ENCODE measurements around the gene TPO. TPM values are rescaled to one million over a fixed set of nuclear protein-coding genes. Genes with fewer than 3 reads are reported as not detected.

Gene TPO
- total RNA-seq, 1 experiment from 2014 or later: not detected

DNA sequence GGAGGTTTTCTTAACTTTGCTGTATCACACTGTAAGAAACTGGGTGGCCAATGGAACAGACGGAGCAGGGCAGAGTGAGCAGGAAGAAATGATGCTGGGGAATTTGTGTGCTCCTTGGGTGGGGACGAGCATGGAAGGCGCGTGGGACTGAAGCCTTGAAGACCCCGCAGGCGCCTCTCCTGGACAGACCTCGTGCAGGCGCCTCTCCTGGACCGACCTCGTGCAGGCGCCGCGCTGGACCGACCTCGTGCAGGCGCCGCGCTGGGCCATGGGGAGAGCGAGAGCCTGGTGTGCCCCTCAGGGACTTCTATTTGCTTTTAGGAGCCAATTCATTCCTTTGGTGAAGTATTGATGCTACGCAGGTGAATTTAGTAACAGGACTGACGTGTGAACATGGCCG, 8.9 kb downstream of the TPO start:
- Histone ChIP-seq H3K9me3 (ENCODE audit: control insufficient read depth, insufficient read depth, low read depth, low read length) (no peaks in the 10 kb centered on the region), H3K4me3 (ENCODE audit: low read depth in 2 of 2, low read length in 2 of 2) (no peak overlapping the region), H3K27ac (ENCODE audit: low read length) (no peak overlapping the region), H3K36me3 (ENCODE audit: control insufficient read depth, insufficient read depth, low read length) (no peaks in the 10 kb centered on the region; the same call in 1 of the 2 replicates), H3K4me1 (ENCODE audit: control insufficient read depth, insufficient read depth, low read length) (no peaks in the 10 kb centered on the region), H3K27me3 (ENCODE audit: control insufficient read depth, insufficient read depth, low read length) (peaks cover 8% of the 10 kb centered on the region)
- intact Hi-C loops (cut with micrococcal nuclease; ENCODE audit: unreplicated experiment) (no loop called here), in situ Hi-C loops (cut with HindIII; ENCODE audit: low pct_unique_long_range_greater_than_20kb, low sequenced_read_pairs) (no loop called here)
- no peak for DNase-seq (ENCODE audit: low read depth, low spot score)
- POLR2A ChIA-PET: no interaction called here
- TF ChIP-seq, protein P1, sequence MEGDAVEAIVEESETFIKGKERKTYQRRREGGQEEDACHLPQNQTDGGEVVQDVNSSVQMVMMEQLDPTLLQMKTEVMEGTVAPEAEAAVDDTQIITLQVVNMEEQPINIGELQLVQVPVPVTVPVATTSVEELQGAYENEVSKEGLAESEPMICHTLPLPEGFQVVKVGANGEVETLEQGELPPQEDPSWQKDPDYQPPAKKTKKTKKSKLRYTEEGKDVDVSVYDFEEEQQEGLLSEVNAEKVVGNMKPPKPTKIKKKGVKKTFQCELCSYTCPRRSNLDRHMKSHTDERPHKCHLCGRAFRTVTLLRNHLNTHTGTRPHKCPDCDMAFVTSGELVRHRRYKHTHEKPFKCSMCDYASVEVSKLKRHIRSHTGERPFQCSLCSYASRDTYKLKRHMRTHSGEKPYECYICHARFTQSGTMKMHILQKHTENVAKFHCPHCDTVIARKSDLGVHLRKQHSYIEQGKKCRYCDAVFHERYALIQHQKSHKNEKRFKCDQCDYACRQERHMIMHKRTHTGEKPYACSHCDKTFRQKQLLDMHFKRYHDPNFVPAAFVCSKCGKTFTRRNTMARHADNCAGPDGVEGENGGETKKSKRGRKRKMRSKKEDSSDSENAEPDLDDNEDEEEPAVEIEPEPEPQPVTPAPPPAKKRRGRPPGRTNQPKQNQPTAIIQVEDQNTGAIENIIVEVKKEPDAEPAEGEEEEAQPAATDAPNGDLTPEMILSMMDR (IDR thresholded peaks at IDR 0.05): no peak
- TF ChIP-seq, protein P2, sequence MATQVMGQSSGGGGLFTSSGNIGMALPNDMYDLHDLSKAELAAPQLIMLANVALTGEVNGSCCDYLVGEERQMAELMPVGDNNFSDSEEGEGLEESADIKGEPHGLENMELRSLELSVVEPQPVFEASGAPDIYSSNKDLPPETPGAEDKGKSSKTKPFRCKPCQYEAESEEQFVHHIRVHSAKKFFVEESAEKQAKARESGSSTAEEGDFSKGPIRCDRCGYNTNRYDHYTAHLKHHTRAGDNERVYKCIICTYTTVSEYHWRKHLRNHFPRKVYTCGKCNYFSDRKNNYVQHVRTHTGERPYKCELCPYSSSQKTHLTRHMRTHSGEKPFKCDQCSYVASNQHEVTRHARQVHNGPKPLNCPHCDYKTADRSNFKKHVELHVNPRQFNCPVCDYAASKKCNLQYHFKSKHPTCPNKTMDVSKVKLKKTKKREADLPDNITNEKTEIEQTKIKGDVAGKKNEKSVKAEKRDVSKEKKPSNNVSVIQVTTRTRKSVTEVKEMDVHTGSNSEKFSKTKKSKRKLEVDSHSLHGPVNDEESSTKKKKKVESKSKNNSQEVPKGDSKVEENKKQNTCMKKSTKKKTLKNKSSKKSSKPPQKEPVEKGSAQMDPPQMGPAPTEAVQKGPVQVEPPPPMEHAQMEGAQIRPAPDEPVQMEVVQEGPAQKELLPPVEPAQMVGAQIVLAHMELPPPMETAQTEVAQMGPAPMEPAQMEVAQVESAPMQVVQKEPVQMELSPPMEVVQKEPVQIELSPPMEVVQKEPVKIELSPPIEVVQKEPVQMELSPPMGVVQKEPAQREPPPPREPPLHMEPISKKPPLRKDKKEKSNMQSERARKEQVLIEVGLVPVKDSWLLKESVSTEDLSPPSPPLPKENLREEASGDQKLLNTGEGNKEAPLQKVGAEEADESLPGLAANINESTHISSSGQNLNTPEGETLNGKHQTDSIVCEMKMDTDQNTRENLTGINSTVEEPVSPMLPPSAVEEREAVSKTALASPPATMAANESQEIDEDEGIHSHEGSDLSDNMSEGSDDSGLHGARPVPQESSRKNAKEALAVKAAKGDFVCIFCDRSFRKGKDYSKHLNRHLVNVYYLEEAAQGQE (IDR thresholded peaks at IDR 0.05; ENCODE audit: insufficient read depth in 1 of 2, low read depth in 2 of 2, low read length in 1 of 2): no peak
- TF ChIP-seq SIN3A (IDR thresholded peaks at IDR 0.05; ENCODE audit: borderline replicate concordance, insufficient read depth, low read depth, low read length) (no peak), POLR2AphosphoS5 (IDR thresholded peaks at IDR 0.05; ENCODE audit: low read depth, low read length) (no peak), TCF7L2 (IDR thresholded peaks at IDR 0.05; ENCODE audit: low read depth, low read length) (no peak)
- BruUV-seq (replicated peaks): no TSS peak
- ATAC-seq: no peak
- CTCF ChIA-PET: no interaction called here

DNA sequence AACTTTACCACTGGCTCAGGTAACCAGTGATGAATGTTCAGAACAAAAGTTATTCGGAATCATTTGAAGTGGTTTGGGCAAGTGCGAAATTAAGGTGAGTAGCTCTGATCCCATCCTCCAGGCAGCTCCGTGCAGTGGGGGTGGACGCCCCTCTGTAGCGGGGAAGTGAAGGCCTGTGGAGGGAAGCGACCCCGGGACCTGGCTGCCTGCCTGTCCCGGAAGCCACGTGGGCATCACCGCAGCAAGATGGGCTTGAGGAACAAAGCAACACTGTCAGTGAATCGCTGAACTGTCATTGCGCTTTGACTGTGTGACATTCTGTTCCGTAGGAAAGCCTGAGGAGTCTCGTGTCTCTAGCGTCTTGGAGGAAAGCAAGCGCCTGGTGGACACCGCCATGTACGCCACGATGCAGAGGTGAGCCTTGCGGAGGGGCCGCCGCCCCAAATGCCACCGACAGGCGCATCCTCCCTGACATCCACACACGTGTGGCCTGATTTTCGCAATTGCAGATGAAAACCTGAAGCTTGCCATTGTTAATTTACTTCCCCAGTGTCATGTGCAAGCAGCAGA, 9.5 kb downstream of the TPO start:
- Histone ChIP-seq H3K4me3 (ENCODE audit: low read depth in 2 of 2, low read length in 2 of 2) (no peak overlapping the region), H3K4me1 (ENCODE audit: control insufficient read depth, insufficient read depth, low read length) (no peaks in the 10 kb centered on the region), H3K27me3 (ENCODE audit: control insufficient read depth, insufficient read depth, low read length) (peaks cover 8% of the 10 kb centered on the region), H3K36me3 (ENCODE audit: control insufficient read depth, insufficient read depth, low read length) (no peaks in the 10 kb centered on the region; the same call in 1 of the 2 replicates), H3K9me3 (ENCODE audit: control insufficient read depth, insufficient read depth, low read depth, low read length) (no peaks in the 10 kb centered on the region), H3K27ac (ENCODE audit: low read length) (no peak overlapping the region)
- TF ChIP-seq TCF7L2 (IDR thresholded peaks at IDR 0.05; ENCODE audit: low read depth, low read length): no peak
- CTCF ChIA-PET: no interaction called here
- in situ Hi-C loops (cut with HindIII; ENCODE audit: low pct_unique_long_range_greater_than_20kb, low sequenced_read_pairs): no loop called here
- no peak for ATAC-seq
- intact Hi-C loops (cut with micrococcal nuclease; ENCODE audit: unreplicated experiment): no loop called here
- POLR2A ChIA-PET: interaction anchor here (0.5 kb wide), 1 partner anchor 1256 kb away, joined by 7 read pairs; no protein-coding TSS in a partner anchor
- no peak for DNase-seq (ENCODE audit: low read depth, low spot score)
- no TSS peak for BruUV-seq (replicated peaks)

DNA sequence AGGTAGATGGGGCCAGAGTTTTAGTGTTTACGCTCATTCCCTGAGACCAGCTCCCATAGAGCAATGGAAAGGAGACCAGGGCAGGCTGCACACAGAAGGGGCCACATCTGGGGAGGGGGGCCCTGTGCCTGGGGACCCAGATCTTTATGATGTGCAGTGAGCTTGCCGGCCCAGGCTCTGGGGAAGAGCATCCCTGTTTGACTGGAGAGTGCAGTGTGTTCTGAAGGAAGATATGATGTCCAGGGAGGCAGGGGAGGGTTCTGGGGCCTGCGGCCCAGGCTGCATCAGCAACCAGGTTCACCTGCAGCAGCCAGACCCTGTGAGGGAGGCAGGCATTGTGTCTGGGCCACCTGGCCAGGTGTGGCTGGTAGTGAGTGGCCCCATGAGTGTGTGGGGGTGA, 13.8 kb downstream of the TPO start:
- CTCF ChIA-PET: no interaction called here
- intact Hi-C loops (cut with micrococcal nuclease; ENCODE audit: unreplicated experiment): no loop called here
- no peaks in the 10 kb centered on the region for H3K9me3 ChIP-seq (ENCODE audit: control insufficient read depth, insufficient read depth, low read depth, low read length)
- POLR2A ChIA-PET: no interaction called here
- BruUV-seq (replicated peaks): no TSS peak
- DNase-seq (ENCODE audit: low read depth, low spot score) (no peak), ATAC-seq (no peak)
- H3K27me3 ChIP-seq (ENCODE audit: control insufficient read depth, insufficient read depth, low read length): peaks cover 8% of the 10 kb centered on the region
- in situ Hi-C loops (cut with HindIII; ENCODE audit: low pct_unique_long_range_greater_than_20kb, low sequenced_read_pairs): no loop called here
- no peak for TF ChIP-seq POLR2AphosphoS5 (IDR thresholded peaks at IDR 0.05; ENCODE audit: low read depth, low read length)
- H3K4me3 ChIP-seq (ENCODE audit: low read depth in 2 of 2, low read length in 2 of 2): no peak overlapping the region
- H3K4me1 ChIP-seq (ENCODE audit: control insufficient read depth, insufficient read depth, low read length): no peaks in the 10 kb centered on the region
- H3K27ac ChIP-seq (ENCODE audit: low read length): no peak overlapping the region
- no peaks in the 10 kb centered on the region; the same call in 1 of the 2 replicates for H3K36me3 ChIP-seq (ENCODE audit: control insufficient read depth, insufficient read depth, low read length)

Measured in Panc1 (cell line).